Adrenal gland (tissue), 12 donors: ENCODE results near the gene SARNP. TPM values are rescaled to one million over a fixed set of nuclear protein-coding genes. Genes with fewer than 3 reads are reported as not detected.
A peak's percentile ranks its signal among the peaks of the same experiment; 100 is the strongest.

Source experiments
- DNase-seq, 7 donors: peaks; one replicate each; pipeline ENCODE4 v3.0.0-alpha.2; 2019 to 2020
- H3K27ac ChIP-seq, 5 donors: fragments of 200-600 bp; sonication (generic) in 4 of 5; 1 replicate in 3 of 5; 2 replicates in 2 of 5; pipeline versions ENCODE4 v1.5.1 to v1.8.0; 2016 to 2020; ENCODE audit warnings: mild to moderate bottlenecking in 1 of 5
- H3K27me3 ChIP-seq: fragments of 200-600 bp; 2 replicates; pipeline ENCODE4 v1.8.0; 2021
- H3K36me3 ChIP-seq, 2 donors: fragments of 200-600 bp; replicated peaks in 1 of 2; 1 replicate in 1 of 2; 2 replicates in 1 of 2; pipeline versions ENCODE4 v1.5.1 to v1.8.0; 2018 to 2022
- H3K4me1 ChIP-seq, 2 donors: fragments of 200-600 bp; replicated peaks in 1 of 2; 1 replicate in 1 of 2; 2 replicates in 1 of 2; pipeline versions ENCODE4 v1.5.1 to v1.8.0; 2018 to 2021
- H3K4me3 ChIP-seq, 4 donors: fragments of 200-600 bp; sonication (generic) in 3 of 4; one replicate each; pipeline ENCODE4 v1.5.1; 2016 to 2018
- H3K9me3 ChIP-seq, 3 donors: fragments of 200-600 bp; sonication (generic) in 1 of 3; replicated peaks in 1 of 3; 1 replicate in 2 of 3; 2 replicates in 1 of 3; pipeline versions ENCODE4 v1.5.1 to v1.8.0; 2016 to 2021
- CTCF ChIP-seq, 6 experiments: fragments of 450-650 bp in 4 of 6; fragments of 200-600 bp in 2 of 6; sonication (generic) in 1 of 6; IDR thresholded peaks; 1 replicate in 5 of 6; 2 replicates in 1 of 6; pipeline versions ENCODE4 v1.5.1 to v1.8.0; 2016 to 2021; ENCODE audit warnings: antibody characterized with exemption in 6 of 6, mild to moderate bottlenecking in 2 of 6, moderate library complexity in 1 of 6
- POLR2A ChIP-seq, 2 donors: fragments of 450-650 bp; IDR thresholded peaks; one replicate each; pipeline ENCODE4 v1.6.1; 2017; ENCODE audit warnings: antibody characterized with exemption in 2 of 2, mild to moderate bottlenecking in 2 of 2, moderate library complexity in 1 of 2
- WGBS, 4 donors: extraction: QIAGEN DNeasy Blood & Tissue Kit in 2 of 4; methylation state at CpG; one replicate each; pipeline versions ENCODE4 v1.1.5 to v1.1.7; 2013 to 2017; 5-methylcytosine and 5-hydroxymethylcytosine counted together
- intact Hi-C, 2 donors: fragments of 100-400 bp; cut with DNase I; formaldehyde crosslinking; loops; one replicate each; pipeline versions ENCODE4 v1.14.1 to v1.15.0; 2022 to 2023
- polyA plus RNA-seq, 3 donors: library from polyadenylated mRNA; stranded (reverse); fragments of 200-250 nt in 2 of 3; fragments of 350-450 nt in 1 of 3; fragmentation: Illumina TruSeq in 1 of 3; extraction: RNeasy Lipid Tissue Mini Kit (QIAGEN cat#74804) in 1 of 3; gene quantifications; one replicate each; pipeline ENCODE4 v1.2.3, GENCODE V29; 2013 to 2014
- total RNA-seq, 9 donors: library from RNA; depleted of rRNA in 4 of 9; stranded (reverse); fragments of >200 nt in 4 of 9; fragments of 120-200 nt in 1 of 9; fragmentation: NEBNext Ultra II Directional in 1 of 9; extraction: Animal tissue kit (Norgen Biotek cat#: 25700) in 1 of 9; gene quantifications; one replicate each; pipeline versions ENCODE4 v1.1.0 to v1.2.4, GENCODE V29; 2013 to 2023
- donor health status: healthy with polysubstance abuse.
- donor health status: Bipolar disorder and iron deficiency.
- donor health status: DM: yes; HTN: yes; CAD: no.
- donor health status: DM: no; HTN: no; CAD: no.
- donor health status: DM: no; HTN: no; CAD: no.
- donor health status: DM: yes; HTN: yes; CAD: no.

Gene SARNP
- total and polyA plus RNA-seq, 12 donors: 23.2 to 148 (median 59.2) TPM

GRCh38 chr12:55743406-55744339 is 73.9 kb downstream of the SARNP start:
- 0 to 1% (median 0%) methylated on average over 14 to 73 of the region's 73 CpGs for WGBS, 4 donors
- no peaks in the 10 kb centered on the region for H3K27me3 ChIP-seq
- DNase-seq: peak in 5 of 7 donors; percentile 37 to 67 (median 62)
- peak overlapping the region in 2 of 5 donors; percentile 23 to 88 for H3K27ac ChIP-seq
- H3K4me3 ChIP-seq: peak overlapping the region in 3 of 4 donors; percentile 11 to 48 (median 33)
- H3K9me3 ChIP-seq: no peaks in the 10 kb centered on the region
- peaks cover 8 to 15% of the 10 kb centered on the region in 2 donors for H3K4me1 ChIP-seq
- H3K36me3 ChIP-seq: no peaks in the 10 kb centered on the region
- TF ChIP-seq POLR2A (IDR thresholded peaks at IDR 0.05): peak in 1 of 2 donors; percentile 1
- TF ChIP-seq CTCF (IDR thresholded peaks at IDR 0.05): no peak
- intact Hi-C loops: loop anchor here (5.0 to 10.0 kb wide), 3 partner anchors 54 to 199 kb away; no protein-coding TSS in a partner anchor

GRCh38 chr12:55742719-55743405 is 74.7 kb downstream of the SARNP start, which contains the start of gene GDF11:
Gene GDF11, plus strand, starts transcription at chr12:55743122. Its CDS starts 195 bp downstream, at chr12:55743317.
- peaks cover 13 to 19% of the 10 kb centered on the region in 2 donors for H3K4me1 ChIP-seq
- H3K9me3 ChIP-seq: no peaks in the 10 kb centered on the region
- intact Hi-C loops: loop anchor here (5.0 to 10.0 kb wide), 3 partner anchors 54 to 199 kb away; no protein-coding TSS in a partner anchor
- DNase-seq: peak; percentile 81 to 88 (median 84)
- H3K4me3 ChIP-seq: peak within 1 kb of the TSS in 3 of 4 donors; percentile 11 to 48 (median 33)
- H3K27me3 ChIP-seq: no peaks in the 10 kb centered on the region
- peak within 1 kb of the TSS in 2 of 5 donors; percentile 44 to 88 for H3K27ac ChIP-seq
- H3K36me3 ChIP-seq: no peaks in the 10 kb centered on the region
- WGBS, 4 donors: 0 to 1% (median 0%) methylated on average over 15 to 46 of the region's 53 CpGs
- TF ChIP-seq POLR2A (IDR thresholded peaks at IDR 0.05): peak; percentile 58 to 78
- no peak for TF ChIP-seq CTCF (IDR thresholded peaks at IDR 0.05)

GRCh38 chr12:55741931-55742680 is 75.4 kb downstream of the SARNP start:
- Histone ChIP-seq H3K4me3 (peak overlapping the region in 1 of 4 donors; percentile 9), H3K27ac (peak overlapping the region in 2 of 5 donors; percentile 44 to 88), H3K36me3 (no peaks in the 10 kb centered on the region), H3K9me3 (no peaks in the 10 kb centered on the region), H3K27me3 (no peaks in the 10 kb centered on the region), H3K4me1 (peaks cover 14 to 26% of the 10 kb centered on the region in 2 donors)
- peak in 1 of 7 donors; percentile 47 for DNase-seq
- intact Hi-C loops: loop anchor here (5.0 to 10.0 kb wide), 3 partner anchors 55 to 200 kb away; no protein-coding TSS in a partner anchor
- no peak for TF ChIP-seq CTCF (IDR thresholded peaks at IDR 0.05)
- TF ChIP-seq POLR2A (IDR thresholded peaks at IDR 0.05): no peak
- WGBS, 4 donors: 20 to 31% (median 24%) methylated on average over 3 of the region's 3 CpGs
